HepG2 (cell line): ENCODE data around the gene GDAP2. TPM values are rescaled to one million over a fixed set of nuclear protein-coding genes. Genes with fewer than 3 reads are reported as not detected.

ENCODE experiments used
- ATAC-seq: fragments of 200-7000 bp; cut with Tn5 transposase; 3 replicates; pipeline ENCODE4 v1.9.1; 2020; ENCODE audit warnings: mild to moderate bottlenecking, moderate library complexity
- BruUV-seq: library from RNA; stranded (reverse); fragments of 400-500 nt; replicated peaks from 2 replicates; lab custom pipeline; 2021; lab: Mats Ljungman, UMichigan
- CTCF ChIA-PET: fragments of 300-600 bp; formaldehyde crosslinking; extraction: SDS; loops from one replicate; lab custom pipeline; 2021; ENCODE audit warnings: low total read pairs, inconsistent platforms, low intra/inter-chr PET ratio; lab: Yijun Ruan, JAX
- POLR2A ChIA-PET: fragments of 350-600 bp; sonication (Branson Sonifier 250); formaldehyde crosslinking; loops from one replicate; lab custom pipeline; 2020; ENCODE audit warnings: antibody characterized with exemption, inconsistent platforms; lab: Yijun Ruan, JAX
- DNase-seq: peaks from one replicate; pipeline ENCODE4 v3.0.0-alpha.2; 2015; ENCODE audit warnings: low spot score
- FAIRE-seq: peaks from 3 replicates; lab custom pipeline; 2011; peaks lifted over from hg19 to GRCh38; lab: Jason Lieb, UNC
- H2AFZ ChIP-seq: one replicate; pipeline ENCODE4 v1.6.1; 2011; ENCODE audit warnings: low read length, inconsistent platforms
- H3K27ac ChIP-seq: fragments of 300-600 bp; 3 replicates; pipeline ENCODE4 v1.8.0; 2011; ENCODE audit warnings: mixed run types, mild to moderate bottlenecking, mixed read lengths, low read length, inconsistent platforms; ENCODE audit not compliant: insufficient read depth; ENCODE audit errors: extremely low read length
- H3K27me3 ChIP-seq, 2 experiments: fragments of 200-600 bp in 1 of 2; 2 replicates in 1 of 2; 3 replicates in 1 of 2; pipeline versions ENCODE4 v1.6.0 to v1.8.0; 2011; ENCODE audit warnings: low read length in 2 of 2, mild to moderate bottlenecking in 2 of 2, moderate library complexity in 2 of 2, inconsistent platforms in 1 of 2; ENCODE audit not compliant: insufficient read depth in 2 of 2, control insufficient read depth in 1 of 2
- H3K36me3 ChIP-seq, 2 experiments: fragments of 200-600 bp in 1 of 2; replicated peaks in 1 of 2; 2 replicates in 1 of 2; 3 replicates in 1 of 2; pipeline versions ENCODE4 v1.5.1 to v1.8.0; 2011; ENCODE audit warnings: low read length in 2 of 2, inconsistent platforms in 1 of 2; ENCODE audit not compliant: insufficient read depth in 2 of 2, control insufficient read depth in 1 of 2
- H3K4me1 ChIP-seq: 2 replicates; pipeline ENCODE4 v1.5.1; 2012; ENCODE audit warnings: low read length, inconsistent platforms; ENCODE audit not compliant: insufficient read depth
- H3K4me2 ChIP-seq: 2 replicates; pipeline ENCODE4 v1.6.0; 2011; ENCODE audit warnings: low read depth, low read length, inconsistent platforms
- H3K4me3 ChIP-seq, 3 experiments: fragments of 200-600 bp in 1 of 3; sonication (generic), shearing (Covaris generic) in 1 of 3; replicated peaks in 1 of 3; 2 replicates each; pipeline ENCODE4 v1.5.1; 2011 to 2016; ENCODE audit warnings: low read length in 3 of 3, inconsistent platforms in 2 of 3, low read depth in 2 of 3, mild to moderate bottlenecking in 2 of 3, control low read depth in 1 of 3, mixed read lengths in 1 of 3; ENCODE audit not compliant: insufficient read depth in 1 of 3
- H3K79me2 ChIP-seq: one replicate; pipeline ENCODE4 v1.6.1; 2011; ENCODE audit warnings: low read length, inconsistent platforms; ENCODE audit not compliant: insufficient read depth
- H3K9ac ChIP-seq: 2 replicates; pipeline ENCODE4 v1.6.0; 2011; ENCODE audit warnings: mild to moderate bottlenecking, low read depth, low read length, inconsistent platforms; ENCODE audit not compliant: insufficient read depth
- H3K9me3 ChIP-seq: 2 replicates; pipeline ENCODE4 v1.5.1; 2012; ENCODE audit warnings: mild to moderate bottlenecking, low read length
- H4K20me1 ChIP-seq: 2 replicates; pipeline ENCODE4 v1.6.0; 2011; ENCODE audit warnings: inconsistent platforms, mild to moderate bottlenecking, low read length, moderate library complexity; ENCODE audit not compliant: insufficient read depth
- ARNTL ChIP-seq: sonication (generic); formaldehyde crosslinking; IDR thresholded peaks from 2 replicates; pipeline ENCODE4 v1.4.0; 2020; ENCODE audit warnings: mild to moderate bottlenecking, missing genetic modification reagents
- HNF4G ChIP-seq, 2 experiments: sonication (generic) in 1 of 2; formaldehyde crosslinking in 1 of 2; IDR thresholded peaks; 2 replicates each; pipeline versions ENCODE4 v1.4.0 to v1.6.1; 2011 to 2020; ENCODE audit warnings: borderline replicate concordance in 2 of 2, low read depth in 2 of 2, mild to moderate bottlenecking in 2 of 2, low read length in 1 of 2, missing genetic modification reagents in 1 of 2, moderate library complexity in 1 of 2
- KDM1A ChIP-seq: IDR thresholded peaks from 2 replicates; pipeline ENCODE4 v1.6.1; 2016; ENCODE audit warnings: missing compliant biosample characterization
- MAFF ChIP-seq: IDR thresholded peaks from 2 replicates; pipeline ENCODE4 v1.6.1; 2011; ENCODE audit warnings: low read depth, low read length, improper control_type of control experiment
- NPAS2 ChIP-seq: sonication (generic); formaldehyde crosslinking; IDR thresholded peaks from 2 replicates; pipeline ENCODE4 v1.8.0; 2022; ENCODE audit warnings: mild to moderate bottlenecking, missing genetic modification reagents, borderline replicate concordance
- SP2 ChIP-seq: sonication (generic); formaldehyde crosslinking; IDR thresholded peaks from 2 replicates; pipeline ENCODE4 v1.5.1; 2020; ENCODE audit warnings: mild to moderate bottlenecking, missing genetic modification reagents
- SRF ChIP-seq: IDR thresholded peaks from 2 replicates; pipeline ENCODE4 v1.6.1; 2011; ENCODE audit warnings: mild to moderate bottlenecking, low read depth, low read length, moderate library complexity
- WGBS: methylation state at CpG from one replicate; pipeline ENCODE4 v1.1.6; 2017; ENCODE audit warnings: low lambda C conversion rate; 5-methylcytosine and 5-hydroxymethylcytosine counted together
- in situ Hi-C: cut with HindIII; loops from 2 replicates; pipeline ENCODE4 v1.10.0; 2017; ENCODE audit warnings: low pct_unique_long_range_greater_than_20kb; ENCODE audit not compliant: extremely low pct_ligation_motif_present
- intact Hi-C: fragments of 100-400 bp; cut with micrococcal nuclease; formaldehyde crosslinking; loops from one replicate; pipeline ENCODE4 v1.10.0; 2022; ENCODE audit not compliant: unreplicated experiment
- polyA plus RNA-seq, 8 experiments: library from polyadenylated mRNA; depleted of rRNA in 3 of 8; stranded (reverse) in 7 of 8; unstranded in 1 of 8; fragments of >200 nt; fragmentation: Illumina TruSeq in 4 of 8; extraction: Trizol in 4 of 8; gene quantifications; 2 replicates each; pipeline versions ENCODE4 v1.2.1 to v1.2.3, GENCODE V29; 2011 to 2016; ENCODE audit warnings: low read depth in 4 of 8, missing spikeins in 1 of 8, mixed read lengths in 1 of 8; ENCODE audit not compliant: insufficient read depth in 1 of 8
- total RNA-seq, 5 experiments: library from RNA; depleted of rRNA; stranded (reverse); fragments of >200 nt; fragmentation: Illumina TruSeq; extraction: Trizol; gene quantifications; 2 replicates each; pipeline ENCODE4 v1.2.3, GENCODE V29; 2016; ENCODE audit warnings: low read depth in 1 of 5
- TF ChIP-seq, protein P1 (sequence below): IDR thresholded peaks from 2 replicates; pipeline ENCODE4 v1.6.1; 2016; ENCODE audit warnings: low read depth, control low read depth

Gene GDAP2
- total and polyA plus RNA-seq, 2 of the 13 experiments (the other 11 are each of a cell fraction or from before 2014, with no cell fraction given), result 11.4 to 23.2 TPM

DNA sequence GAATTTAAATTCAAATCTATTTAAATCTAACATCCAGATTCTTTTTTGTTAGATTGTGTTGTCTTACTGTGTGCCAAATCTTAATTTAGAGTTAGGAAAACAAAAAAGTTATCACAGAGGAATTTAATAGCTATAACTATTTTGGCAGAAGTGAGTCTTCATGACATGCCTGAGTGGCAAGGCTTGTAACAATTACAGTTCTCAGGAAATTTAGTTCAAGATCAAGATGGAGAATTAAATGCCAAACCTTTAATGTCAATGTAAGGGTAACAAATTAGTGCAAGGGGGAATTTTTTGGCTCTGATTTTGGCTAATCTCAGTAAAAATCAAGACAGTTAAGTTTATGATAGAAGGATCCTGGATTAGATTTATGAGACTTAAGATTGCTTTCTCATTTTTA lies 58.4 kb downstream of the GDAP2 start:
- no peaks in the 10 kb centered on the region for H3K9me3 ChIP-seq
- BruUV-seq, result no TSS peak
- TF ChIP-seq SP2 (CRISPR knock-in tag) (no peak), KDM1A (CRISPR knock-in tag) (no peak), SRF (no peak), MAFF (no peak), NPAS2 (CRISPR knock-in tag) (no peak)
- TF ChIP-seq, protein P1, sequence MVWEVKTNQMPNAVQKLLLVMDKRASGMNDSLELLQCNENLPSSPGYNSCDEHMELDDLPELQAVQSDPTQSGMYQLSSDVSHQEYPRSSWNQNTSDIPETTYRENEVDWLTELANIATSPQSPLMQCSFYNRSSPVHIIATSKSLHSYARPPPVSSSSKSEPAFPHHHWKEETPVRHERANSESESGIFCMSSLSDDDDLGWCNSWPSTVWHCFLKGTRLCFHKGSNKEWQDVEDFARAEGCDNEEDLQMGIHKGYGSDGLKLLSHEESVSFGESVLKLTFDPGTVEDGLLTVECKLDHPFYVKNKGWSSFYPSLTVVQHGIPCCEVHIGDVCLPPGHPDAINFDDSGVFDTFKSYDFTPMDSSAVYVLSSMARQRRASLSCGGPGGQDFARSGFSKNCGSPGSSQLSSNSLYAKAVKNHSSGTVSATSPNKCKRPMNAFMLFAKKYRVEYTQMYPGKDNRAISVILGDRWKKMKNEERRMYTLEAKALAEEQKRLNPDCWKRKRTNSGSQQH (CRISPR knock-in tag), result no peak
- H3K27ac ChIP-seq, result no peak overlapping the region
- intact Hi-C loops (no loop called here), in situ Hi-C loops (no loop called here)
- no peak for DNase-seq
- H3K9ac ChIP-seq, result no peak overlapping the region
- no peak overlapping the region for H3K4me3 ChIP-seq
- ChIA-PET POLR2A (no interaction called here), CTCF (no interaction called here)
- H3K4me1 ChIP-seq, result no peaks in the 10 kb centered on the region
- no peak for FAIRE-seq
- no peak overlapping the region for H2AFZ ChIP-seq
- no peak for ATAC-seq
- H3K36me3 ChIP-seq, result peaks cover 5 to 29% of the 10 kb centered on the region in 2 experiments
- no peak overlapping the region for H3K4me2 ChIP-seq
- no peaks in the 10 kb centered on the region for H3K27me3 ChIP-seq
- no peaks in the 10 kb centered on the region for H4K20me1 ChIP-seq
- H3K79me2 ChIP-seq, result no peaks in the 10 kb centered on the region

DNA sequence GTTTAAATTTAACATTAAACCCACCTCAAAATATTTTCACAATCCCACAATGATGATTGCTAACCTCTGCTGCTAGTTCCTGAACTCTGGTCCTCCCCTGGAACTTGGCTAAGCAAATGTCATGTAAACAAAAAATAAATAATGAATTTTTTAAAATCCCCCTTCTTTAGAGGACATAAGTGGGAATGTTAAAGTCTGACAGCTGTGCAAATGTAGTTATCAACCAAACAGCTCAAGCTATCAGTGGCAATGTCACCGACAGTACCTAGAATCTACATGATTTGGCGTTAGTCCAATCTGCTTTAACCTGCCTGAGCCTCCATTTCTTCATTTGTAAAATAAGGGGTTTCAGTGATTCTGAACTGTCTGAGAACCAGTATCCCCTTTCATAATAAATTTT lies 67.7 kb downstream of the GDAP2 start:
- Histone ChIP-seq H3K27me3 (no peaks in the 10 kb centered on the region), H4K20me1 (no peaks in the 10 kb centered on the region), H3K9me3 (no peaks in the 10 kb centered on the region), H3K79me2 (no peaks in the 10 kb centered on the region), H3K36me3 (peaks cover 3 to 7% of the 10 kb centered on the region in 2 experiments; a peak in 3 of 5 replicates), H3K27ac (no peak overlapping the region), H3K4me3 (no peak overlapping the region), H2AFZ (no peak overlapping the region), H3K4me2 (no peak overlapping the region), H3K9ac (no peak overlapping the region), H3K4me1 (peaks cover 14% of the 10 kb centered on the region)
- ATAC-seq (no peak), FAIRE-seq (no peak), DNase-seq (no peak)
- no TSS peak for BruUV-seq
- in situ Hi-C loops, result no loop called here
- TF ChIP-seq HNF4G (IDR thresholded peaks at IDR 0.05; ENCODE audit: borderline replicate concordance, low read depth, low read length) (no peak), HNF4G (CRISPR knock-in tag; IDR thresholded peaks at IDR 0.05; ENCODE audit: borderline replicate concordance, low read depth) (no peak), ARNTL (CRISPR knock-in tag) (no peak)
- ChIA-PET POLR2A (no interaction called here), CTCF (no interaction called here)
- intact Hi-C loops, result no loop called here
- 85% methylated on average over 2 of the region's 2 CpGs for WGBS
